ENCODE measurements around the gene YIF1B.
"Not testable (repeated sequence)": the region's sequence is repeated elsewhere in the genome, so short reads cannot be mapped to it uniquely, and the experiment has no call there.

Gene YIF1B

GRCh38 chr19:38315657-38316476 is at the start of gene YIF1B:
YIF1B (minus strand) TSS chr19:38315947; CDS start chr19:38315917, 30 bp downstream.
- peak; percentile 81 for DNase-seq (ENCODE audit: low read depth)

- DNase-seq (ENCODE audit: low read depth) = not testable (repeated sequence)
Measured at GRCh38 chr19:38362946-38363688, 47.4 kb upstream of the YIF1B start.

GRCh38 chr19:38362076-38362945 is 46.6 kb upstream of the YIF1B start:
- DNase-seq (ENCODE audit: low read depth) = peak; percentile 56

GRCh38 chr19:38361633-38362075 is 45.9 kb upstream of the YIF1B start:
- peak; percentile 40 for DNase-seq (ENCODE audit: low read depth)

GRCh38 chr19:38360839-38361631 is 45.3 kb upstream of the YIF1B start:
- no peak for DNase-seq (ENCODE audit: low read depth)

GRCh38 chr19:38360351-38360750 is 44.6 kb upstream of the YIF1B start:
- no peak for DNase-seq (ENCODE audit: low read depth)

- DNase-seq (ENCODE audit: low read depth) = no peak
Measured at GRCh38 chr19:38359242-38360021, 43.7 kb upstream of the YIF1B start.

GRCh38 chr19:38358071-38358470 is 42.3 kb upstream of the YIF1B start:
- no peak for DNase-seq (ENCODE audit: low read depth)

GRCh38 chr19:38355728-38356725 is 40.3 kb upstream of the YIF1B start:
- DNase-seq (ENCODE audit: low read depth) = no peak

- no peak for DNase-seq (ENCODE audit: low read depth)
Measured at GRCh38 chr19:38352611-38353010, 36.9 kb upstream of the YIF1B start.

GRCh38 chr19:38351865-38352395 is 36.2 kb upstream of the YIF1B start:
- no peak for DNase-seq (ENCODE audit: low read depth)

GRCh38 chr19:38350883-38351282 is 35.1 kb upstream of the YIF1B start:
- DNase-seq (ENCODE audit: low read depth) = no peak

GRCh38 chr19:38346837-38347236 is 31.1 kb upstream of the YIF1B start:
- DNase-seq (ENCODE audit: low read depth) = no peak

GRCh38 chr19:38340927-38341326 is 25.2 kb upstream of the YIF1B start:
- DNase-seq (ENCODE audit: low read depth) = no peak

GRCh38 chr19:38339011-38339410 is 23.3 kb upstream of the YIF1B start:
- DNase-seq (ENCODE audit: low read depth) = not testable (repeated sequence)

- no peak for DNase-seq (ENCODE audit: low read depth)
Measured at GRCh38 chr19:38337360-38337653, 21.6 kb upstream of the YIF1B start.

GRCh38 chr19:38336638-38337359 is 21.1 kb upstream of the YIF1B start:
- DNase-seq (ENCODE audit: low read depth) = peak; percentile 81

GRCh38 chr19:38335949-38336637 is 20.3 kb upstream of the YIF1B start:
- peak; percentile 80 for DNase-seq (ENCODE audit: low read depth)
